ENCODE data around the gene CHST11. TPM values are rescaled to one million over a fixed set of nuclear protein-coding genes. Genes with fewer than 3 reads are reported as not detected.

The CHST11 gene
- total and polyA plus RNA-seq, 10 of the 15 experiments (the other 5 are each of a cell fraction or from before 2014, with no cell fraction given): 1.9 to 38.1 (median 17.2) TPM

GRCh38 chr12:104708891-104709290 lies 252.1 kb downstream of the CHST11 start:
- DNase-seq (ENCODE audit: low read depth, low spot score): no peak
- ChIA-PET POLR2A (no interaction called here), RAD21 (ENCODE audit: unreplicated experiment) (no interaction called here), SMC1A (ENCODE audit: uncharacterized antibody, unreplicated experiment) (no interaction called here), CTCF (interaction anchor here (1.0 kb wide), 1 partner anchor 252 kb away, joined by 3 read pairs; the partner anchor contains the start of gene CHST11)
- ATAC-seq: no peak
- WGBS (ENCODE audit: insufficient coverage, insufficient replicate concordance, low lambda C conversion rate, missing lambda C conversion rate): 95% methylated on average over 7 of the region's 7 CpGs
- Histone ChIP-seq H3K9me3 (replicated peaks; ENCODE audit: control insufficient read depth, insufficient read depth, low read length) (no peaks in the 10 kb centered on the region), H3K27me3 (replicated peaks in 1 of 2; ENCODE audit: control insufficient read depth in 2 of 2, insufficient read depth in 2 of 2, low read length in 1 of 2) (no peaks in the 10 kb centered on the region), H4K20me1 (ENCODE audit: control insufficient read depth, insufficient read depth) (no peaks in the 10 kb centered on the region), H3K4me1 (ENCODE audit: control insufficient read depth, insufficient read depth, low read length) (no peaks in the 10 kb centered on the region), H3K4me2 (ENCODE audit: control insufficient read depth, insufficient read depth) (no peak overlapping the region), H3K79me2 (ENCODE audit: control insufficient read depth, insufficient read depth, low read length) (no peaks in the 10 kb centered on the region), H2AFZ (ENCODE audit: control insufficient read depth, low read depth, low read length) (no peak overlapping the region), H3K9ac (ENCODE audit: control insufficient read depth, insufficient read depth, low read length) (no peak overlapping the region), H3K36me3 (ENCODE audit: control insufficient read depth in 2 of 2, insufficient read depth in 2 of 2, low read length in 1 of 2) (peaks cover 2 to 5% of the 10 kb centered on the region in 2 experiments; a peak in 2 of 4 replicates), H3K4me3 (no peak overlapping the region), H3K27ac (ENCODE audit: control insufficient read depth, insufficient read depth) (no peak overlapping the region)
- no TSS peak for BruUV-seq (replicated peaks)
- intact Hi-C loops (cut with micrococcal nuclease; ENCODE audit: unreplicated experiment): no loop called here
- FAIRE-seq: no peak
- in situ Hi-C loops (cut with MboI): no loop called here
- TF ChIP-seq LARP7 (IDR thresholded peaks at IDR 0.05) (no peak), POLR2AphosphoS2 (IDR thresholded peaks at IDR 0.05; ENCODE audit: low read depth, low read length) (no peak), FOXK2 (IDR thresholded peaks at IDR 0.05) (no peak), SUPT20H (IDR thresholded peaks at IDR 0.05; ENCODE audit: borderline replicate concordance, control insufficient read depth, low read depth, low read length) (no peak), POLR2A (IDR thresholded peaks at IDR 0.05; ENCODE audit: low read depth, low read length) (no peak), SIX5 (IDR thresholded peaks at IDR 0.05; ENCODE audit: low read depth, low read length, severe bottlenecking) (no peak), BCL3 (IDR thresholded peaks at IDR 0.05; ENCODE audit: borderline replicate concordance, insufficient read depth, low read depth, low read length, poor library complexity, severe bottlenecking) (no peak)
- TF ChIP-seq, protein P1, sequence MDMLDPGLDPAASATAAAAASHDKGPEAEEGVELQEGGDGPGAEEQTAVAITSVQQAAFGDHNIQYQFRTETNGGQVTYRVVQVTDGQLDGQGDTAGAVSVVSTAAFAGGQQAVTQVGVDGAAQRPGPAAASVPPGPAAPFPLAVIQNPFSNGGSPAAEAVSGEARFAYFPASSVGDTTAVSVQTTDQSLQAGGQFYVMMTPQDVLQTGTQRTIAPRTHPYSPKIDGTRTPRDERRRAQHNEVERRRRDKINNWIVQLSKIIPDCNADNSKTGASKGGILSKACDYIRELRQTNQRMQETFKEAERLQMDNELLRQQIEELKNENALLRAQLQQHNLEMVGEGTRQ (IDR thresholded peaks at IDR 0.05; ENCODE audit: borderline replicate concordance, low read depth, low read length): no peak
- TF ChIP-seq, protein P2, sequence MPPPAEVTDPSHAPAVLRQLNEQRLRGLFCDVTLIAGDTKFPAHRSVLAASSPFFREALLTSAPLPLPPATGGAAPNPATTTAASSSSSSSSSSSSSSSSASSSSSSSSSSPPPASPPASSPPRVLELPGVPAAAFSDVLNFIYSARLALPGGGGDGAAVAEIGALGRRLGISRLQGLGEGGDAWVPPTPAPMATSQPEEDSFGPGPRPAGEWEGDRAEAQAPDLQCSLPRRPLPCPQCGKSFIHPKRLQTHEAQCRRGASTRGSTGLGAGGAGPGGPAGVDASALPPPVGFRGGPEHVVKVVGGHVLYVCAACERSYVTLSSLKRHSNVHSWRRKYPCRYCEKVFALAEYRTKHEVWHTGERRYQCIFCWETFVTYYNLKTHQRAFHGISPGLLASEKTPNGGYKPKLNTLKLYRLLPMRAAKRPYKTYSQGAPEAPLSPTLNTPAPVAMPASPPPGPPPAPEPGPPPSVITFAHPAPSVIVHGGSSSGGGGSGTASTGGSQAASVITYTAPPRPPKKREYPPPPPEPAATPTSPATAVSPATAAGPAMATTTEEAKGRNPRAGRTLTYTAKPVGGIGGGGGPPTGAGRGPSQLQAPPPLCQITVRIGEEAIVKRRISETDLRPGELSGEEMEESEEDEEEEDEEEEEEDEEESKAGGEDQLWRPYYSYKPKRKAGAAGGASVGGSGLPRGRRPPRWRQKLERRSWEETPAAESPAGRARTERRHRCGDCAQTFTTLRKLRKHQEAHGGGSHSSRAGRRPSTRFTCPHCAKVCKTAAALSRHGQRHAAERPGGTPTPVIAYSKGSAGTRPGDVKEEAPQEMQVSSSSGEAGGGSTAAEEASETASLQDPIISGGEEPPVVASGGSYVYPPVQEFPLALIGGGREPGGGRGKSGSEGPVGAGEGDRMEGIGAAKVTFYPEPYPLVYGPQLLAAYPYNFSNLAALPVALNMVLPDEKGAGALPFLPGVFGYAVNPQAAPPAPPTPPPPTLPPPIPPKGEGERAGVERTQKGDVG (CRISPR knock-in tag; IDR thresholded peaks at IDR 0.05): no peak
